ENCODE measurements around the gene GADD45G.

DNA sequence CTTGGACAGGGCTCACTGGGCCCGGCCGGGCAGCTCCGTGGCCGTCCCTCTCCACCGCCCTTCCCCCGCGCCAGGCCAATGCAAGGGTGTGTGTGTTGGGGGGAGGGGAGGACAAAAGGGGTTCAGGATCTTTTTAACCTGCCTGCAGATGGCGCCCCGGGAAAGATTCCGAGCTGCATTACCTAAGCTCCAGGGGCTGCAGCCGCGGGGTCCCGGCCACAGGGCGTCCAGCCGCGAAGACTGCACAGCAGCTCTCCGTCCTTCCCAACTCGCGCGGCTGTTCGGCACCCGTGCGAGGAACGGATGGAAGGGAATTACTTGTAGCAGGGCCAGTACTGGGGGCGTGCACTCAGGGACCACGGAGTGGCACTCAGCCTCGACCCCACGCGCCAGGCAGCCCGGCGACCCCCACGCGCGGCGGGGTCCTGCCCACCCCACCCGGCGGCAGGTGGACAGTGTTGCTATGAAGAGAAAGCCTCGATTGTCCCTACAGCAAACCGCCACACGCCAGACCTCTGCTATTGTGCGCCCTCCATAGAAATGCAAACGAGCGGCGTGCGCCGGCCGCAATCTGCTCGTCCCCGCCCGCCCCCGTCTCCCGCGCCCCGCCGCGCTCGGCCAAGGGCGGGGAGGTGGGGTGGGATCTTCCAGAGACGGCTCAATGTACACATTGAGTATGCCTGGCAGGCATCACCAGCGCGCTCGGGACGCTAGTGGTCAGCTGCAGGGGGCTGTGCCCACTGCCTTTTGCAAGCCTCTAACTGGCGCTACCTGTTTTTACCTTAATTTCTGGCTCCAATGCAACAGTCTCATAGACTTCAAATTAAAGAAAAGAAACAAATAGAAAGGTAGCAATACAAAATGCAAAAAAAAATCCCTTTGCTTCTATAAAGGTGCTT, 796 bp upstream of the GADD45G start:
- TF ChIP-seq GATA3 (IDR thresholded peaks at IDR 0.05; ENCODE audit: low read depth, low read length) (no peak), GATA2 (IDR thresholded peaks at IDR 0.05; ENCODE audit: low read depth, low read length) (no peak)
